NB4 (cell line): Measurements from ENCODE around the gene IL5RA.

Experiments used
- DNase-seq: peaks from one replicate; pipeline ENCODE4 v3.0.0; 2010; ENCODE audit warnings: low read depth
- H3K4me3 ChIP-seq: one replicate; pipeline ENCODE4 v1.5.1; 2011; ENCODE audit warnings: mild to moderate bottlenecking, low read depth, low read length, moderate library complexity
- CTCF ChIP-seq: IDR thresholded peaks from one replicate; pipeline ENCODE4 v1.5.1; 2012; ENCODE audit warnings: low read depth, low read length
- MAX ChIP-seq: IDR thresholded peaks from 2 replicates; pipeline ENCODE4 v1.6.1; 2011; ENCODE audit warnings: low read depth, low read length
- MYC ChIP-seq: IDR thresholded peaks from 2 replicates; pipeline ENCODE4 v1.6.1; 2011; ENCODE audit warnings: low read depth, low read length
- POLR2A ChIP-seq: IDR thresholded peaks from 2 replicates; pipeline ENCODE4 v1.6.1; 2011; ENCODE audit warnings: mild to moderate bottlenecking; ENCODE audit not compliant: insufficient read length; ENCODE audit errors: extremely low read depth

IL5RA gene

GRCh38 chr3:3110299-3110630 is at the start of gene IL5RA:
Gene IL5RA (minus strand): TSS chr3:3110374. CDS start chr3:3104984, 5,390 bp downstream.
- DNase-seq = no peak

GRCh38 chr3:3157484-3157883 is 47.3 kb upstream of the IL5RA start:
- no peak overlapping the region for H3K4me3 ChIP-seq
- DNase-seq = no peak
- TF ChIP-seq MYC (no peak), POLR2A (no peak), CTCF (no peak), MAX (no peak)

More at GRCh38 chr3:3110299-3110630, at the start of gene IL5RA:
- no peak within 1 kb of the TSS for H3K4me3 ChIP-seq
- TF ChIP-seq MYC (no peak), CTCF (no peak), MAX (no peak), POLR2A (no peak)

- TF ChIP-seq POLR2A (no peak), MYC (no peak), CTCF (no peak), MAX (no peak)
- DNase-seq = no peak
- H3K4me3 ChIP-seq = no peak overlapping the region
Measured at GRCh38 chr3:3154879-3155610, 44.9 kb upstream of the IL5RA start.

GRCh38 chr3:3151513-3151912 is 41.3 kb upstream of the IL5RA start:
- no peak overlapping the region for H3K4me3 ChIP-seq
- TF ChIP-seq CTCF (no peak), MYC (no peak), MAX (no peak), POLR2A (no peak)
- DNase-seq = no peak

- no peak overlapping the region for H3K4me3 ChIP-seq
- TF ChIP-seq MAX (no peak), MYC (no peak), POLR2A (no peak)
- DNase-seq = no peak
Measured at GRCh38 chr3:3149560-3149959, 39.4 kb upstream of the IL5RA start.

GRCh38 chr3:3145831-3146230 is 35.7 kb upstream of the IL5RA start:
- H3K4me3 ChIP-seq = no peak overlapping the region
- no peak for DNase-seq
- TF ChIP-seq MYC (no peak), CTCF (no peak), MAX (no peak), POLR2A (no peak)
